ENCODE measurements around the gene SLC1A6.

SLC1A6 gene

GRCh38 chr19:14974488-14974887 is 5.2 kb downstream of the SLC1A6 start:
- no peak overlapping the region for H3K27ac ChIP-seq
- no peak for TF ChIP-seq ZFX (IDR thresholded peaks at IDR 0.05)
- no peak for TF ChIP-seq CTCF (conservative IDR thresholded peaks at IDR 0.05)

- no peak for TF ChIP-seq CTCF (conservative IDR thresholded peaks at IDR 0.05)
- TF ChIP-seq ZFX (IDR thresholded peaks at IDR 0.05): no peak
- no peak overlapping the region for H3K27ac ChIP-seq
These were observed 7.0 kb downstream of the SLC1A6 start for GRCh38 chr19:14972676-14973075.

- TF ChIP-seq ZFX (IDR thresholded peaks at IDR 0.05) (no peak), CTCF (conservative IDR thresholded peaks at IDR 0.05) (no peak)
- H3K27ac ChIP-seq: no peak overlapping the region
These were observed 8.2 kb downstream of the SLC1A6 start for GRCh38 chr19:14971474-14971873.

- no peak overlapping the region for H3K27ac ChIP-seq
- TF ChIP-seq CTCF (conservative IDR thresholded peaks at IDR 0.05) (no peak), ZFX (IDR thresholded peaks at IDR 0.05) (no peak)
These were observed 11.4 kb downstream of the SLC1A6 start for GRCh38 chr19:14968247-14968646.

- TF ChIP-seq CTCF (conservative IDR thresholded peaks at IDR 0.05) (no peak), ZFX (IDR thresholded peaks at IDR 0.05) (no peak)
- no peak overlapping the region for H3K27ac ChIP-seq
These were observed 17.5 kb downstream of the SLC1A6 start for GRCh38 chr19:14961956-14962685.

GRCh38 chr19:14959263-14959662 is 20.4 kb downstream of the SLC1A6 start:
- TF ChIP-seq ZFX (IDR thresholded peaks at IDR 0.05): no peak
- no peak for TF ChIP-seq CTCF (conservative IDR thresholded peaks at IDR 0.05)
- H3K27ac ChIP-seq: no peak overlapping the region

- H3K27ac ChIP-seq: no peak overlapping the region
- TF ChIP-seq CTCF (conservative IDR thresholded peaks at IDR 0.05): no peak
- TF ChIP-seq ZFX (IDR thresholded peaks at IDR 0.05): no peak
These were observed 22.2 kb downstream of the SLC1A6 start for GRCh38 chr19:14957464-14957863.
